GM03348 (cell line): ENCODE data around the gene CREB3L2.

ENCODE experiments used
- DNase-seq: peaks from one replicate; pipeline ENCODE4 v3.0.0; 2012; ENCODE audit warnings: low spot score

Gene CREB3L2

GRCh38 chr7:137898839-137899721, 102.8 kb downstream of the CREB3L2 start:
- DNase-seq = peak; percentile 89

GRCh38 chr7:137895301-137896221, 106.3 kb downstream of the CREB3L2 start:
- no peak for DNase-seq

- DNase-seq = no peak
These were observed 108.6 kb downstream of the CREB3L2 start for GRCh38 chr7:137893143-137893742.

GRCh38 chr7:137891016-137891655, 110.8 kb downstream of the CREB3L2 start:
- no peak for DNase-seq

GRCh38 chr7:137890449-137890921, 111.4 kb downstream of the CREB3L2 start:
- no peak for DNase-seq

- no peak for DNase-seq
These were observed 113.6 kb downstream of the CREB3L2 start for GRCh38 chr7:137888241-137888640.

GRCh38 chr7:137886746-137887145, 115.1 kb downstream of the CREB3L2 start:
- no peak for DNase-seq

GRCh38 chr7:137886281-137886680, 115.6 kb downstream of the CREB3L2 start:
- DNase-seq = no peak

- DNase-seq = no peak
These were observed 116.2 kb downstream of the CREB3L2 start for GRCh38 chr7:137885678-137886077.

- no peak for DNase-seq
These were observed 119.1 kb downstream of the CREB3L2 start for GRCh38 chr7:137882806-137883205.

- DNase-seq = peak; percentile 93
These were observed 119.6 kb downstream of the CREB3L2 start for GRCh38 chr7:137882261-137882668.

GRCh38 chr7:137881607-137882260, 120.2 kb downstream of the CREB3L2 start:
- no peak for DNase-seq

- peak; percentile 78 for DNase-seq
These were observed 121.5 kb downstream of the CREB3L2 start for GRCh38 chr7:137880432-137880831.

GRCh38 chr7:137879357-137880158, 122.3 kb downstream of the CREB3L2 start:
- DNase-seq = peak; percentile 67

GRCh38 chr7:137878333-137878961, 123.4 kb downstream of the CREB3L2 start:
- DNase-seq = peak; percentile 60

- DNase-seq = no peak
These were observed 124.7 kb downstream of the CREB3L2 start for GRCh38 chr7:137877027-137877675.

- DNase-seq = no peak
These were observed 126.1 kb downstream of the CREB3L2 start for GRCh38 chr7:137875746-137876145.

- DNase-seq = peak; percentile 75
These were observed 127.7 kb downstream of the CREB3L2 start for GRCh38 chr7:137873979-137874777.
